Measurements from ENCODE around the gene TADA3. TPM values are rescaled to one million over a fixed set of nuclear protein-coding genes. Genes with fewer than 3 reads are reported as not detected.

Gene TADA3
- total and polyA plus RNA-seq, 2 experiments from 2014 or later, result 97.2 to 137 TPM

- no peaks in the 10 kb centered on the region for H3K27me3 ChIP-seq
- H3K4me1 ChIP-seq (ENCODE audit: low read depth), result no peaks in the 10 kb centered on the region
- no peaks in the 10 kb centered on the region for H3K36me3 ChIP-seq
- H3K27ac ChIP-seq, result no peak overlapping the region
- peak overlapping the region; percentile 17 for H3K4me3 ChIP-seq
- peak in 1 of 2 donors; percentile 90 for DNase-seq (ENCODE audit: low read depth in 1 of 2, low spot score in 1 of 2)
- H3K9me3 ChIP-seq (ENCODE audit: low read depth), result no peaks in the 10 kb centered on the region
- no peak for TF ChIP-seq CTCF (IDR thresholded peaks at IDR 0.05; ENCODE audit: low read depth, low read length)
These were observed 21.9 kb downstream of the TADA3 start for GRCh38 chr3:9770276-9770812.

DNA sequence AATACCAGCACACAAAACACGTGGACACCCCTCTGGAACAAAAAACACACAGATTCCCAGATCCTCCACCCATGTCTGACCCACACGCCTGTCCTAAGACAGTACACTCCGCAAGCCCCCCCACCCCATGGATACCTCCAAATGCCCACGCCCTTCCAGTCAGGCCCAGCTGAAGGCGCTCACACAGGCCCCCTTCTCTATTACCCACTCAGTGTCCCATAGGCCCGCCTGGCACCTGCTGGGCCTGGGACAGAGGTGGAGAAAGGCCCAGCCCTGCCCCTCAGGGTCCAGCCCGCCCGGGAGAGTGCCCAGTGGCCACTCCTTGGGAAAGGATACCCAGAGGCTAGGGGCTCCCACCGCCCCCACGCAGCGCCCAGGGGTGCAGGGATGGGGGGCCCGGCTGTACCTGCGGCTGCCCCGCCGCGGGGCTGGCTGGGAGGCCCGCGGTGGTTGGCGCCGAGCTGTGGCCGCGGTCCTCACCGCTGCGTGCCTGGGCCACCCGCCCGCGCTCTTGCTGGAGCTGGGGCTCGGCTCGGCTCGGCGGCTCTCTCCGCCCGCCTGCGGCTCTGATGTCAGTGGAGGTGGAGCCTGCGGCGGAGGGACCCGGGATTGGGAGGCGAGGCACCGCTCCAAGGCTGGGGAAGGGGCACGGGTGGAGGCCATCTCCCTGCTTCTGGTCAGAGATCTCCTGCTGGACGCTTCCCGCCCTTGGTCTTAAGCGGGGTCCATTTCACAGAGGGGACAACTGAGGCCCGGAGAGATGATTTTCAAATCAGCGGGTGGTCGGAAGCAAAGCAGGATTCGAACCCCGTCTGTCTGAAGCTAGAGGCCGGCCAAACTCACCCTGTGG is 22.6 kb downstream of the TADA3 start, which contains the start of gene CAMK1:
Gene CAMK1 (minus strand): TSS at position 522 of the 850 bp plus-strand sequence. CDS start 2,198 bp downstream, outside the sequence.
- H3K27ac ChIP-seq, result no peak within 1 kb of the TSS

DNA sequence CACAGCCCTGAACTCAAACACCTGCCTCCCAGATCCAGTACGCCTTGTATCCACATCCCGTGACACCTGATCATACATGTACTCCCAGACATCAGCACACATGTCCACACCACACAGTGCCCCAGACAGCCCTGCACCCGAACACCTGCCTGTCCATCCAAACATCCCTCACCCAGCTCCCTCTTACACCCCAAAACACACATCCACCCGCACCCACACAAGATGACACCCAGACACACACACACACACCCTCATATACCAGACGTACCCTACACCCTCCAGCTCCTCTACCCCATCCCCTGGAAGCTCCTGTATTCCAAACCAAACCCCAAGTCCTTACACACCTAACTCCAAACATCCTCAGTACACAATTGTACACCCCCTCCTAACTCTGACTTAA is 23.3 kb downstream of the TADA3 start:
- Histone ChIP-seq H3K27me3 (no peaks in the 10 kb centered on the region), H3K27ac (no peak overlapping the region), H3K4me1 (ENCODE audit: low read depth) (no peaks in the 10 kb centered on the region), H3K9me3 (ENCODE audit: low read depth) (no peaks in the 10 kb centered on the region), H3K36me3 (no peaks in the 10 kb centered on the region), H3K4me3 (no peak overlapping the region)
- no peak for TF ChIP-seq CTCF (IDR thresholded peaks at IDR 0.05; ENCODE audit: low read depth, low read length)
- no peak for DNase-seq (ENCODE audit: low read depth in 1 of 2, low spot score in 1 of 2)

More for the DNA sequence above, 22.6 kb downstream of the TADA3 start, which contains the start of gene CAMK1:
- H3K4me3 ChIP-seq, result peak within 1 kb of the TSS; percentile 17
- no peaks in the 10 kb centered on the region for H3K27me3 ChIP-seq
- peak; percentile 78 to 88 for DNase-seq (ENCODE audit: low read depth in 1 of 2, low spot score in 1 of 2)
- H3K36me3 ChIP-seq, result no peaks in the 10 kb centered on the region
- no peaks in the 10 kb centered on the region for H3K9me3 ChIP-seq (ENCODE audit: low read depth)
- no peaks in the 10 kb centered on the region for H3K4me1 ChIP-seq (ENCODE audit: low read depth)
- no peak for TF ChIP-seq CTCF (IDR thresholded peaks at IDR 0.05; ENCODE audit: low read depth, low read length)

GRCh38 chr3:9768141-9768775 is 24.0 kb downstream of the TADA3 start:
- no peaks in the 10 kb centered on the region for H3K4me1 ChIP-seq (ENCODE audit: low read depth)
- H3K27ac ChIP-seq, result no peak overlapping the region
- no peaks in the 10 kb centered on the region for H3K9me3 ChIP-seq (ENCODE audit: low read depth)
- H3K4me3 ChIP-seq, result no peak overlapping the region
- no peaks in the 10 kb centered on the region for H3K27me3 ChIP-seq
- no peak for DNase-seq (ENCODE audit: low read depth in 1 of 2, low spot score in 1 of 2)
- H3K36me3 ChIP-seq, result no peaks in the 10 kb centered on the region
- TF ChIP-seq CTCF (IDR thresholded peaks at IDR 0.05; ENCODE audit: low read depth, low read length), result no peak

DNA sequence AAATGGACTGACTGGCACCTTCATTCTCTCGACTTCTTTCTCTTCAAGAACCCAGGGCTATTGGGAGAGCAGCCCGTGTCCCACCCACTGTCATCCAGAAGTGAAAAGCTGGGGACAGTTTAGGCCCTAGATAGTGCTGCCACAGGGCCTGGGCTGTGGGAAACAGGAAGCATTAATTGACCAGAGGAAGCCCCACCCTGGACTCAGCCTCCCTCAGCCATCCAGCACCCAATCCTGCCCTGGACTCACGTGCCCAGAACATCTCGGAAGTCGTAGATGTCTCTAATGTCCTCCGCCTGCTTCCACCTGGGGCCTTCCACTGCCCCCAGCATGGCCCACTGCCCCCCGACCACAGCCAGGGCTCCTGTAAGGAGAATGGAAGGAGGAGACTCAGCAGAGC is 24.9 kb downstream of the TADA3 start:
- Histone ChIP-seq H3K4me3 (no peak overlapping the region), H3K36me3 (no peaks in the 10 kb centered on the region), H3K27me3 (no peaks in the 10 kb centered on the region), H3K9me3 (ENCODE audit: low read depth) (no peaks in the 10 kb centered on the region), H3K4me1 (ENCODE audit: low read depth) (no peaks in the 10 kb centered on the region), H3K27ac (no peak overlapping the region)
- TF ChIP-seq CTCF (IDR thresholded peaks at IDR 0.05; ENCODE audit: low read depth, low read length), result no peak
- DNase-seq (ENCODE audit: low read depth in 1 of 2, low spot score in 1 of 2), result no peak

Measured in cardiac muscle cell (in vitro differentiated cells and primary cell).